Esophagus muscularis mucosa (tissue), 4 donors: ENCODE measurements around the gene SGPP2. TPM values are rescaled to one million over a fixed set of nuclear protein-coding genes. Genes with fewer than 3 reads are reported as not detected.

ENCODE experiments used
- DNase-seq: peaks from one replicate; pipeline ENCODE4 v3.0.0-alpha.2; 2017; ENCODE audit errors: extremely low spot score
- H3K27ac ChIP-seq, 4 donors: fragments of 200-600 bp; sonication (generic); replicated peaks in 1 of 4; 1 replicate in 3 of 4; 2 replicates in 1 of 4; pipeline ENCODE4 v1.5.1; 2016 to 2019; ENCODE audit warnings: mild to moderate bottlenecking in 1 of 4
- H3K27me3 ChIP-seq, 4 donors: fragments of 200-600 bp; sonication (generic); one replicate each; pipeline versions ENCODE4 v1.5.1 to v1.6.0; 2016 to 2019
- H3K36me3 ChIP-seq, 4 donors: fragments of 200-600 bp; sonication (generic); one replicate each; pipeline ENCODE4 v1.5.1; 2016 to 2019
- H3K4me1 ChIP-seq, 4 donors: fragments of 200-600 bp; sonication (generic); one replicate each; pipeline ENCODE4 v1.5.1; 2016 to 2019
- H3K4me3 ChIP-seq, 4 donors: fragments of 200-600 bp; sonication (generic); 1 replicate in 2 of 4; 2 replicates in 2 of 4; pipeline ENCODE4 v1.5.1; 2016 to 2019; ENCODE audit warnings: mild to moderate bottlenecking in 4 of 4, moderate library complexity in 1 of 4
- H3K9me3 ChIP-seq, 4 donors: fragments of 200-600 bp; sonication (generic); 1 replicate in 3 of 4; 2 replicates in 1 of 4; pipeline ENCODE4 v1.5.1; 2016 to 2019
- CTCF ChIP-seq, 3 experiments: fragments of 200-600 bp in 2 of 3; fragments of 450-650 bp in 1 of 3; sonication (generic) in 2 of 3; IDR thresholded peaks; one replicate each; pipeline ENCODE4 v1.5.1; 2017 to 2019; ENCODE audit warnings: antibody characterized with exemption in 3 of 3, mild to moderate bottlenecking in 2 of 3, moderate library complexity in 1 of 3
- EP300 ChIP-seq: sonication (generic); formaldehyde crosslinking; IDR thresholded peaks from one replicate; pipeline ENCODE4 v1.6.1; 2017; ENCODE audit warnings: antibody characterized with exemption
- POLR2A ChIP-seq: fragments of 450-650 bp; IDR thresholded peaks from one replicate; pipeline ENCODE4 v1.6.1; 2017; ENCODE audit warnings: antibody characterized with exemption, moderate library complexity, mild to moderate bottlenecking, low read depth
- POLR2AphosphoS5 ChIP-seq, 2 donors: sonication (generic); formaldehyde crosslinking; IDR thresholded peaks; one replicate each; pipeline ENCODE4 v1.6.1; 2017; ENCODE audit warnings: antibody characterized with exemption in 2 of 2
- WGBS: methylation state at CpG from one replicate; pipeline ENCODE4 v1.1.5; 2018; 5-methylcytosine and 5-hydroxymethylcytosine counted together
- intact Hi-C: fragments of 100-400 bp; cut with DNase I; formaldehyde crosslinking; loops from one replicate; pipeline ENCODE4 v1.15.1; 2023
- total RNA-seq, 4 donors: library from RNA; depleted of rRNA; stranded (reverse); fragments of >200 nt; gene quantifications; one replicate each; pipeline versions ENCODE4 v1.1.0 to v1.2.1, GENCODE V29; 2016

Gene SGPP2
- total RNA-seq, 4 donors from 2014 or later = 0.32 to 0.83 (median 0.52) TPM

GRCh38 chr2:222439692-222440091 lies 15.3 kb downstream of the SGPP2 start:
- WGBS = 91% methylated on average over 1 of the region's 1 CpG
- Histone ChIP-seq H3K4me1 (no peaks in the 10 kb centered on the region), H3K27me3 (no peaks in the 10 kb centered on the region), H3K4me3 (no peak overlapping the region), H3K9me3 (no peaks in the 10 kb centered on the region), H3K36me3 (no peaks in the 10 kb centered on the region), H3K27ac (no peak overlapping the region)
- intact Hi-C loops = no loop called here
- no peak for DNase-seq
- no peak for TF ChIP-seq POLR2A

- H3K36me3 ChIP-seq = no peaks in the 10 kb centered on the region
- 54% methylated on average over 4 of the region's 4 CpGs for WGBS
- intact Hi-C loops = no loop called here
- TF ChIP-seq CTCF (IDR thresholded peaks at IDR 0.05) = no peak
- TF ChIP-seq POLR2A = no peak
- no peak for TF ChIP-seq POLR2AphosphoS5 (IDR thresholded peaks at IDR 0.05)
- no peak for TF ChIP-seq EP300
- H3K4me1 ChIP-seq = no peaks in the 10 kb centered on the region
- H3K27ac ChIP-seq = no peak overlapping the region
- no peak overlapping the region for H3K4me3 ChIP-seq
- DNase-seq = no peak
- no peaks in the 10 kb centered on the region for H3K9me3 ChIP-seq
- H3K27me3 ChIP-seq = no peaks in the 10 kb centered on the region
Observed at GRCh38 chr2:222440673-222441422, 16.5 kb downstream of the SGPP2 start.

- intact Hi-C loops = no loop called here
- 81% methylated on average over 5 of the region's 5 CpGs for WGBS
Observed at GRCh38 chr2:222442665-222443064, 18.3 kb downstream of the SGPP2 start.

GRCh38 chr2:222445227-222445626 lies 20.9 kb downstream of the SGPP2 start:
- intact Hi-C loops = no loop called here
- TF ChIP-seq CTCF (IDR thresholded peaks at IDR 0.05) (no peak), POLR2A (no peak), EP300 (no peak), POLR2AphosphoS5 (IDR thresholded peaks at IDR 0.05) (no peak)
- Histone ChIP-seq H3K9me3 (no peaks in the 10 kb centered on the region), H3K27me3 (peaks cover 0 to 3% (median 0%) of the 10 kb centered on the region in 4 donors), H3K4me3 (no peak overlapping the region), H3K27ac (no peak overlapping the region), H3K4me1 (peaks cover 0 to 9% (median 4%) of the 10 kb centered on the region in 4 donors), H3K36me3 (no peaks in the 10 kb centered on the region)
- DNase-seq = no peak
- 69% methylated on average over 1 of the region's 1 CpG for WGBS

More at GRCh38 chr2:222442665-222443064, 18.3 kb downstream of the SGPP2 start:
- H3K36me3 ChIP-seq = no peaks in the 10 kb centered on the region
- H3K4me3 ChIP-seq = no peak overlapping the region
- H3K4me1 ChIP-seq = no peaks in the 10 kb centered on the region
- H3K9me3 ChIP-seq = no peaks in the 10 kb centered on the region
- H3K27me3 ChIP-seq = no peaks in the 10 kb centered on the region
- no peak overlapping the region for H3K27ac ChIP-seq
- TF ChIP-seq CTCF (IDR thresholded peaks at IDR 0.05) = no peak
- no peak for TF ChIP-seq POLR2A
- no peak for TF ChIP-seq EP300
- DNase-seq = no peak

DNA sequence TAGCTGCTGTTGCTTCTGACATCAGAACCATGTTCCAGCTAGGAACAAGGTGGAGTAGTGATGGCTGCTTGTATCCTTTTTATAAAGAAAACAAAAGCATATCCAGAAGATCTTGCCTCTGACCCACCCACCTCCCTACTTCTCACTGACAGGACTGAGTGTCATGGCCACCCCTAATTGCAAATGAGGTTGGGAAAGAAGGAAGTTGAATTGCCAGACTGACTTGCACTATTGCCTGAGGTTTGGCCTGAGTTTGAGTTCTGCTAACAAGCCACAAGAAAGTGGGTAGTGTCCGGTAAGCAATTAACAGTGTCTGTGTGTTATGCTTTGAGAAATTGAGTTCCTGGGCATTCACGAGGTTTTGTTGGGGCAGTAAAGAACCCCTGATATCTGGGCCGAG lies 22.8 kb downstream of the SGPP2 start:
- H3K9me3 ChIP-seq = no peaks in the 10 kb centered on the region
- intact Hi-C loops = no loop called here
- no peak overlapping the region for H3K27ac ChIP-seq
- H3K27me3 ChIP-seq = peaks cover 0 to 3% (median 0%) of the 10 kb centered on the region in 4 donors
- no peak for DNase-seq
- 87% methylated on average over 3 of the region's 3 CpGs for WGBS
- no peak overlapping the region for H3K4me3 ChIP-seq
- no peak for TF ChIP-seq CTCF (IDR thresholded peaks at IDR 0.05)
- TF ChIP-seq POLR2A = no peak
- TF ChIP-seq EP300 = no peak
- H3K4me1 ChIP-seq = peaks cover 0 to 9% (median 6%) of the 10 kb centered on the region in 4 donors
- H3K36me3 ChIP-seq = no peaks in the 10 kb centered on the region
